GM19452 (cell line): ENCODE results near the gene EPC2.

Experiments used
- ATAC-seq: cut with Tn5 transposase; IDR thresholded peaks from one replicate; pipeline ENCODE4 v1.9.1; 2021; ENCODE audit not compliant: unreplicated experiment

Gene EPC2

GRCh38 chr2:148643998-148644882, at the start of gene EPC2:
TSS of gene EPC2 (plus strand) at chr2:148644751. CDS start at chr2:148645018, 267 bp downstream.
- ATAC-seq: peak; percentile 64

- ATAC-seq: no peak
Observed at GRCh38 chr2:148596018-148596417, 48.5 kb upstream of the EPC2 start.

- ATAC-seq: no peak
Observed at GRCh38 chr2:148599109-148599991, 45.2 kb upstream of the EPC2 start.

GRCh38 chr2:148602885-148603561, 41.5 kb upstream of the EPC2 start:
- ATAC-seq: peak; percentile 24

- peak; percentile 99 for ATAC-seq
Observed at GRCh38 chr2:148603562-148603920, 41.0 kb upstream of the EPC2 start.

- ATAC-seq: no peak
Observed at GRCh38 chr2:148604927-148605326, 39.6 kb upstream of the EPC2 start.

- no peak for ATAC-seq
Observed at GRCh38 chr2:148607566-148607965, 37.0 kb upstream of the EPC2 start.

- ATAC-seq: no peak
Observed at GRCh38 chr2:148613231-148614013, 31.1 kb upstream of the EPC2 start.

GRCh38 chr2:148614014-148614321, 30.6 kb upstream of the EPC2 start:
- peak; percentile 32 for ATAC-seq

- ATAC-seq: peak; percentile 95
Observed at GRCh38 chr2:148614322-148615049, 30.1 kb upstream of the EPC2 start.

GRCh38 chr2:148615381-148615841, 29.1 kb upstream of the EPC2 start:
- ATAC-seq: no peak

GRCh38 chr2:148616662-148617061, 27.9 kb upstream of the EPC2 start:
- ATAC-seq: no peak

GRCh38 chr2:148617219-148617618, 27.3 kb upstream of the EPC2 start:
- ATAC-seq: no peak

GRCh38 chr2:148619560-148620195, 24.9 kb upstream of the EPC2 start:
- ATAC-seq: no peak

GRCh38 chr2:148622366-148622765, 22.2 kb upstream of the EPC2 start:
- no peak for ATAC-seq

GRCh38 chr2:148623086-148623485, 21.5 kb upstream of the EPC2 start:
- ATAC-seq: no peak

- no peak for ATAC-seq
Observed at GRCh38 chr2:148627224-148627623, 17.3 kb upstream of the EPC2 start.

GRCh38 chr2:148634749-148635148, 9.8 kb upstream of the EPC2 start:
- ATAC-seq: no peak

- no peak for ATAC-seq
Observed at GRCh38 chr2:148638543-148638942, 6.0 kb upstream of the EPC2 start.
